GM19240 (cell line): Measurements from ENCODE around the gene COL6A2.
"Not testable (repeated sequence)": the region's sequence is repeated elsewhere in the genome, so short reads cannot be mapped to it uniquely, and the experiment has no call there.

Experiments
- DNase-seq: peaks from one replicate; pipeline ENCODE4 v3.0.0; 2011; ENCODE audit warnings: low spot score; ENCODE audit not compliant: insufficient read length

COL6A2 gene

DNA sequence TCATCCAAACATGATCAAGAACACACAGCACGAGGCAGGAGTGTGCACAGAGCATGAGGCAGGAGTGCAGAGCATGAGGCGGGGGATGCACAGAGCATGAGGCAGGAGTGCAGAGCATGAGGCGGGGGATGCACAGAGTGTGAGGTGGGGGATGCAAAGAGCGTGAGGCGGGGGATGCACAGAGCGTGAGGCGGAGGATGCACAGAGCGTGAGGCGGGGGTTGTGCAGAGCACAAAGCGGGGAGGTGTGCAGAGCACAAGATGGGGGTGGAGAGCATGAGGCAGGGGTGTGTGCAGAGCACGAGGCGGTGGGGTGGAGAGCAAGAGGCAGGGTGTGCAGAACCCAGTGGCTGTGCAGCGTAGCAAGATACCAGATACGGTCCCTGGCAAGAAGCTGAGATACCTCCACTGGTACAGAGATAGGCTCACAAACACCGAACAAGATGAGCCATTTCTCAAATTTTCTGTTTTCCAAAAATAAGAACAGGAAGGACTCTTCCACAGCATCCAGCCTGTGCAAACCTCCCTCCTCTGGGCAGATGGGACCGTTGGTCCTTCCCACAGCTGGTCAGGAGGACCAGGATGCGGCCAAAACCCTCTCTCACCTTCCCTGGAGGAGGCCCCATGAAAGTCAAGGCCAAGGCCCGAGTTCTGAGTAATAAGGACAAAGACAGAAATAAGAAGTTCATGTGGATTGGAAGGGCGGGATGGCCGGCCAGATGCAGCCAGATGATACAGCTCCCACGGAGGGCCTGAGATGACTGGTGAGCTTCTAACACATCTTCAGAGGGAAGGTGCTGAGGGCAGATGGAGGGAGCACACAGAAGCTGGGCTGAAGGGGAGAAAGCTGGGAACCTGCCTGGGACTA is 74.3 kb downstream of the COL6A2 start:
- no peak for DNase-seq

DNA sequence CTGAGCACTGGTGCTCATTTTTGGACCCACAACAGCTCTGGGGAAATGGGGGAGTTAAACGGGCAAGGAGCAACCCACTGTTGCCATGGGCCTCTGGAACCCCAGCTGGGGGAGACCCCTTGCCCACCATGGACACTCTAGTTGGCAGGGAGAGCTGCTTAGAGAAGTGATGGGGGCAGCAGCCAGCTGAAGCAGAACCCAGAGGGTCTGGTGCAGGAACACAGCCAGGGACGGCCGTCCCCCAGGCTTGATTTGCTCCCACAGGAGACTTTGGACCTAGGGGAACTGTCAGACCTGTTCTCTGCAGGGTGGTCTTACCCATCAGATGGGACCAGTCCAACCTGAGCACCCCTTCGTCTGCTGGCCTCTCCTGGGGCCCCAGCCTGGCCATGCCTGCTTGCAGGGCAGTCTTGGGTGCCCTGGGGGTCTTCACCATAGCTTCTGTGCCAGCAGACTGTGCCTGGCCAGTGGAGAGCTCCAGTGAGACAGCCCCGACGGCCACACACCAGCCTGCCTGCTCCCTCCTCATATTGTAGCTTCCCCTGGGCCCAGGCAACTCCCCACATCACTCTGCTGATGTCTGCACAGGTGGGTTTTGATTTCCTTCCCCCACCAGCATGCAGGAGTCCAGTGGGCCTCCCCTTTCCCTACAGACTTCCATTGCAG is 75.1 kb downstream of the COL6A2 start:
- no peak for DNase-seq

DNA sequence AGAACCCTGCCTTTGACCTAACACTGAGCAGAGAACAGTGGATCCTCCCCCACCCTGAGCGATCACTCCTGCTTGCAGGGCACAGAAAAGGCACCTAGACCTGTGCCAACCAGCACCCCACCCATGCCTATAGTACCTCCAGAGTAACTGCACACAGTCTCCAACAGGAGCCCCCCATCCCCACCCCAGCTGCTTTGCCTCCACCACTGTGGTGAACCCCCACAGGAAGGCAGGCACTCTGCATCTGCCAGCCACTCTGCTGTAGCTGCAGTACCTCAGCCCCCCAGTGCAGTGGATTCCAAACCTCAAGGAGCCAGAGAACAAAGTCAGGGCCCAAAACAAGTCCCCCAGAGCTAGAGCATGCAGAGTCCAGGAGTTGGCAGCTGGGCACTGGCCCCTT is 75.7 kb downstream of the COL6A2 start:
- no peak for DNase-seq

DNA sequence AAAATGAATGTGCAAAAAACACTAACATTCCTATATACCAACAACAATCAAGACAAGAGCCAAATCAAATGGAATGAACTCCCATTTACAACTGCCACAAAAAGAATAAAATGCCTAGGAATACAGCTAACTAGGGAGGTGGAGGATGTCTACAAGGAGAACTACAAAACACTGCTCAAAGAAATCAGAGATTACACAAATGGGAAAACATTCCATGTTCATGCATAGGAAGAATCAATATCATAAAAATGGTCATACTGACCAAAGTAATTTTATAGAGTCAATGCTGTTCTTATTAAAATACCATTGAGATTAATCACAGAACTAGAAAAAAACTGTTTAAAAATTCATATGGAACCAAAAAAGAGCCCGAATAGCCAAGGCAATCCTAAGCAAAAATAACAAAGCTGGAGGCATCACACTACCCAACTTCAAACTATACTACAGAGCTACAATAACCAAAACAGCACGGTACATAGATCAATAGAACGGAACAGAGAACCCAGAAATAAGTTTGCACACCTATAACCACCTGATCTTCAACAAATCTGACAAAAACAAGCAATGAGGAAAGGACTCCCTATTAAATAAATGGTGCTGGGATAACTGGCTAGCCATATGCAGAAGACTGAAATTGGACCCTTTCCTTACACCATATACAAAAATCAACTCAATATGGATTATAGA is 78.7 kb downstream of the COL6A2 start:
- not testable (repeated sequence) for DNase-seq

DNA sequence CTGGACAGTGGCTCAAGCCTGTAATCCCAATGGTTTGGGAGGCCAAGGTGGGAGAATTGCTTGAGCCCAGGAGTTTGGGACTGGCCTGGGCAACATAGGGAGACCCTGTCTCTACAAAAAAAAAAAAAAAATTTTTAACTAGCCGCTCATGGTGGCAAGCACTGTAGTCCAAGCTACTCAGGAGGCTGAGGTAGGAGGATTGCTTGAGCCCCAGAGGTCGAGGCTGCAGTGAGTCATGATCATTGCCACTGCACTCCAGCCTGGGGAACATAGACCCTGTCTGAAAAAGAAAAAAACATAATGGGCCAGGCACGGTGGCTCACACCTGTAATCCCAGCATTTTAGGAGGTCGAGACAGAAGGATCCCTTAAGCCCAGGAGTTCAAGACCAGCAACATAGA is 81.0 kb downstream of the COL6A2 start:
- DNase-seq, result no peak
